Activated T-helper 1 cell treated with anti-CD3 and anti-CD28 coated beads, Interleukin-12 subunit alpha, Interleukin-12 subunit beta, Interleukin-2, Interleukin-4 antibody, amounts not matched to agents 30 ng/mL and 10 ng/mL and 1 ng/mL, durations not matched to agents 14 hours and 24 hours and 36 hours (primary cell): Measurements from ENCODE around the gene PNLIPRP3. TPM values are rescaled to one million over a fixed set of nuclear protein-coding genes. Genes with fewer than 3 reads are reported as not detected.
"Not testable (repeated sequence)": the region's sequence is repeated elsewhere in the genome, so short reads cannot be mapped to it uniquely, and the experiment has no call there.

Experiments
- DNase-seq: peaks from one replicate; pipeline ENCODE4 v3.0.0; 2021; ENCODE audit warnings: low spot score
- H3K27ac Mint-ChIP-seq: one replicate; pipeline ENCODE4 v1.8.0; 2021; ENCODE audit warnings: mild to moderate bottlenecking, mixed read lengths
- H3K27me3 Mint-ChIP-seq: one replicate; pipeline ENCODE4 v1.8.0; 2022; ENCODE audit warnings: mild to moderate bottlenecking, moderate library complexity, mixed read lengths; ENCODE audit not compliant: insufficient read depth
- H3K36me3 Mint-ChIP-seq: one replicate; pipeline ENCODE4 v1.8.0; 2021; ENCODE audit warnings: low read depth, mixed read lengths
- H3K4me1 Mint-ChIP-seq: one replicate; pipeline ENCODE4 v1.8.0; 2021; ENCODE audit warnings: low read depth, mixed read lengths
- H3K4me3 Mint-ChIP-seq: one replicate; pipeline ENCODE4 v1.8.0; 2021; ENCODE audit warnings: mild to moderate bottlenecking, moderate library complexity, mixed read lengths
- H3K9me3 Mint-ChIP-seq: one replicate; pipeline ENCODE4 v1.8.0; 2021; ENCODE audit warnings: mixed read lengths
- intact Hi-C: fragments of 100-400 bp; cut with micrococcal nuclease; formaldehyde crosslinking; loops from one replicate; pipeline ENCODE4 v1.15.1; 2024
- total RNA-seq: library from RNA; stranded (reverse); gene quantifications from 2 replicates; pipeline ENCODE4 v1.2.3, GENCODE V29; 2022

The PNLIPRP3 gene
- not detected in 2 replicates for total RNA-seq

DNA sequence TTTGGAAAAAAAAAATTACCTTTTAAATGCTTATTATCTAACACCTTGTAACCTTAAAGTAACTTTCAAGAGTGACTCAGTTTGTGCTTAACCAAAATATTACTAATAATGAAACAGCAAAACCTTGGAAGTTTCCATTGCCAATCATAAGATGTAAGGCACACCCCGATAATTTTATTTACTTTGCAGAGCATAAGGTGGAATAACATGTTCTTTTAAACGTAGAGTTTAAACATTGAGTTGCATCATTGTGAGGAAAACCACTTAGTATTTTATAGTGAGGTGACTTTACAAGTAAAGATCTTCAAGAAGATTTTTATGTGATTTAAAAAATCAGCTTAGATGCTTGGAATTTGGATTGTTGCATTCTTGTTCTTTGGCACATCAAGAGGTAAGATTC is at the start of gene PNLIPRP3:
Gene PNLIPRP3, plus strand, starts transcription at position 177 of the 400 bp plus-strand sequence. Its CDS starts 166 bp downstream, at position 343.
- intact Hi-C loops: no loop called here
- H3K27ac Mint-ChIP-seq: no peak within 1 kb of the TSS
- DNase-seq: no peak
- H3K36me3 Mint-ChIP-seq: no peaks in the 10 kb centered on the region
- H3K9me3 Mint-ChIP-seq: no peaks in the 10 kb centered on the region
- H3K4me1 Mint-ChIP-seq: no peaks in the 10 kb centered on the region
- no peaks in the 10 kb centered on the region for H3K27me3 Mint-ChIP-seq
- no peak within 1 kb of the TSS for H3K4me3 Mint-ChIP-seq

DNA sequence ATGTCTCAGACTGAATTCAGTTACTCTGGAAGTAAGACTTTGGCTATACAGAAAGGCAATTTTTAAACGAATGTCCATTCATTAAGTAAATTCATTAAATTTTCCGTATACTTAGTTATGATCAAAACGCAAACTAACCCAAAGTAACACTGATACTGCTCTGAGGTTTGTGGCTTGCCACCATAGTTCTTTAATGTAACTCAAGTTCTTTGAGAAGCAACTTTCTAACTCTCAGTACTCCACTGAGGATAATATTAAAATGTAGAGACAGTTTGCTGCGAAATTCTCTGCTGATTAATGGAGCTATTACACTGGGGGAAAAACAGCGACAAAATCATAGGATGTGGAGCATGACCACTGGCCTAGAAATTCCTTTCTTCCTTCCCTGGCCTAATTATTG is 45.4 kb upstream of the PNLIPRP3 start:
- Mint-ChIP-seq H3K4me1 (no peaks in the 10 kb centered on the region), H3K27me3 (no peaks in the 10 kb centered on the region), H3K4me3 (no peak overlapping the region), H3K36me3 (no peaks in the 10 kb centered on the region), H3K9me3 (no peaks in the 10 kb centered on the region), H3K27ac (no peak overlapping the region)
- DNase-seq: no peak
- intact Hi-C loops: loop anchor here (10.0 kb wide), 1 partner anchor 1237 kb away; no protein-coding TSS in a partner anchor

DNA sequence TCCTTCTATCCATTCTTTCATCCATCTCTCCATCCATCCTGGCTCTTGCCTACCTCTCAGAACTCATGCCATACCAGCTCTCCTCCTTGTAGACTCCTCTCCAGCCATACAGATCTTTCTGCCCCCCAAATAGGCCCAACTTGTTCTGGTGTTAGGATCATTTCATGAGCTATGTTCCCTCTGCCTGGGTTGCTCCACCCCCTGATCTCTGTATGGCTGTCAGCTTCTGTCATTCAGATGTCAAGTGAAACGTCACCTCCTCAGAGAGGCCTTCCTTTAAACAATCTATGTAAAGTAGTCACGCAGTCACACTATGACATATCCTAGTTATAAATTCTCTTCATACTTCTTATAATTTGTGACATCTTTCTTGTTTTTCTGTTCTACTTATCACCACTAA is 42.3 kb upstream of the PNLIPRP3 start:
- no peak for DNase-seq
- intact Hi-C loops: loop anchor here (5.0 to 10.0 kb wide), 2 partner anchors 588 to 1241 kb away; no protein-coding TSS in a partner anchor
- Mint-ChIP-seq H3K27me3 (no peaks in the 10 kb centered on the region), H3K36me3 (no peaks in the 10 kb centered on the region), H3K4me1 (no peaks in the 10 kb centered on the region), H3K9me3 (no peaks in the 10 kb centered on the region), H3K27ac (no peak overlapping the region), H3K4me3 (no peak overlapping the region)

GRCh38 chr10:116385994-116386809 is 41.4 kb upstream of the PNLIPRP3 start:
- H3K4me3 Mint-ChIP-seq: no peak overlapping the region
- H3K36me3 Mint-ChIP-seq: no peaks in the 10 kb centered on the region
- no peaks in the 10 kb centered on the region for H3K4me1 Mint-ChIP-seq
- intact Hi-C loops: loop anchor here (5.0 to 10.0 kb wide), 2 partner anchors 589 to 1241 kb away; no protein-coding TSS in a partner anchor
- DNase-seq: no peak
- H3K9me3 Mint-ChIP-seq: no peaks in the 10 kb centered on the region
- no peak overlapping the region for H3K27ac Mint-ChIP-seq
- H3K27me3 Mint-ChIP-seq: no peaks in the 10 kb centered on the region

DNA sequence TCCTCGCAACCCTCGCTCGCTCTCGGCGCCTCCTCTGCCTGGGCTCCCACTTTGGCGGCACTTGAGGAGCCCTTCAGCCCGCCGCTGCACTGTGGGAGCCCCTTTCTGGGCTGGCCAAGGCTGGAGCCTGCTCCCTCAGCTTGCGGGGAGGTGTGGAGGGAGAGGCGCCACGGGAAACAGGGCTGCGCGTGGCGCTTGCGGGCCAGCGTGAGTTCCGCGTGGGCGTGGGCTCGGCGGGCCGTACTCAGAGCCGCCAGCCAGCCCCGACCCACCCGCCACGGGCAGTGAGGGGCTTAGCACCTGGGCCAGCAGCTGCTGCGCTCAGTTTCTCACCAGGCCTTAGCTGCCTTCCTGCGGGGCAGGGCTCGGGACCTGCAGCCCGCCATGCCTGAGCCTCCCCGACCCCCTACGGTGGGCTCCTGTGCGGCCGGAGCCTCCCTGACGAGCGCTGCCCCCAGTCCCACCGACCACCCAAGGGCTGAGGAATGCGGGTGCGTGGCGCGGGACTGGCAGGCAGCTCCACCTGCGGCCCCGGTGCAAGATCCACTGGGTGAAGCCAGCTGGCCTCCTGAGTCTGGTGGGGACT is 34.3 kb upstream of the PNLIPRP3 start:
- H3K36me3 Mint-ChIP-seq, H3K27me3 Mint-ChIP-seq, DNase-seq, H3K9me3 Mint-ChIP-seq, H3K4me3 Mint-ChIP-seq, H3K27ac Mint-ChIP-seq, intact Hi-C loops, H3K4me1 Mint-ChIP-seq: not testable (repeated sequence)

DNA sequence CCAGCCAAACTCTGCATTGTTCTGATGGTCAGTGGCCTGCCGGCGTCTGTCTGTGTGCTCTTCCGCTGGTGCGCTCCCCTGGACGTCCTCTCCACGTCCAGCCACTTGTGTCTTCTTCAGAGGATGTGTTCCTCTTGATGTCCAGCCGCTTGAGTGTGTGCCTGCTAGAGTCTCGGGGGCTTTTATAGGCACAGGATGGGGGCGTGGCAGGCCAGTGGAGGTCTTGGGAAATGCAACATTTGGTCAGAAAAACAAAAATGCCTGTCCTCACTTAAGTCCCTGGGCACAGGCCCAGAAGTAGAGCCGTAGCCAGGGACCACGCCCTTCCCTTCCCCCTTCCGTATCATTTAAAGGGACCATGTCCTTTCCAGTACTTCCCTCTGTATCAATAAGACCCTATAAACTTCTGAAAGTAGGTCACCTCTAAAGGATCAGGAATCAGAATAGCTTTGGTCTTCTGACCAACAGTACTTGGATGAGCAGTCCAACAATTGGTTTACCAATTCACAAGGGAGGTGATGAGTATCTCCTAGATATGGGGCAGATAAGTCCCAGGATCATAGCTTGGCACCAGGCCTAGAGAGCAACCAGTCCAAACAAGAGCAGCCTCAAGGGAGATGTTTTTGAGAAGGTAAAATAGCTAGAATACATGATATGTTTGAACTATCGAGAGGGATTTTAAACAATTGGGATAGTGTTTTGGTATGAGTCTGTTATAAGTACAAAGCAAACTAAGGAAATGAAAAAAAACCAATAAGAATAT is 32.2 kb upstream of the PNLIPRP3 start:
- no peak overlapping the region for H3K27ac Mint-ChIP-seq
- no peaks in the 10 kb centered on the region for H3K4me1 Mint-ChIP-seq
- H3K27me3 Mint-ChIP-seq: no peaks in the 10 kb centered on the region
- H3K9me3 Mint-ChIP-seq: no peaks in the 10 kb centered on the region
- H3K36me3 Mint-ChIP-seq: no peaks in the 10 kb centered on the region
- H3K4me3 Mint-ChIP-seq: no peak overlapping the region
- intact Hi-C loops: no loop called here
- no peak for DNase-seq

DNA sequence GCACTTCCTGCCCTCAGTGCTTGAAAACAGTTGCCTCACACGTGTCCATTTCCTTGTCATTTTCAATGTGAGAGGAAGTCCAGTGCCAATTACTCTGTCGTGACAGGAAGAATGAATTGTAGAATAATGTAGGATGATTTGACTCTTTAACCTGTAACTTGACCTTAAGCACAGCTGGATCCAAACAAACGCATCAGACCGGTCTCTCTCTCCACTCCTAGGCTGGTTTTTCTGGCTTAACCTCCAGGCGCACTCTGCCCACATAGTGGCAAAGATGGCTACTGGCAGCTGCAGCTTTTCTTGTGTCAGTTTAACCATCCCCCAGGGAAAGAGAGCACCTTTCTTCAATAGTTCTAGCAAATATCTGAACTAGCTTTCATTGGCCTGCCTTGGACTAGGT is 29.4 kb upstream of the PNLIPRP3 start:
- Mint-ChIP-seq H3K9me3 (no peaks in the 10 kb centered on the region), H3K27me3 (no peaks in the 10 kb centered on the region), H3K4me3 (no peak overlapping the region), H3K36me3 (no peaks in the 10 kb centered on the region), H3K27ac (no peak overlapping the region), H3K4me1 (no peaks in the 10 kb centered on the region)
- intact Hi-C loops: no loop called here
- no peak for DNase-seq

DNA sequence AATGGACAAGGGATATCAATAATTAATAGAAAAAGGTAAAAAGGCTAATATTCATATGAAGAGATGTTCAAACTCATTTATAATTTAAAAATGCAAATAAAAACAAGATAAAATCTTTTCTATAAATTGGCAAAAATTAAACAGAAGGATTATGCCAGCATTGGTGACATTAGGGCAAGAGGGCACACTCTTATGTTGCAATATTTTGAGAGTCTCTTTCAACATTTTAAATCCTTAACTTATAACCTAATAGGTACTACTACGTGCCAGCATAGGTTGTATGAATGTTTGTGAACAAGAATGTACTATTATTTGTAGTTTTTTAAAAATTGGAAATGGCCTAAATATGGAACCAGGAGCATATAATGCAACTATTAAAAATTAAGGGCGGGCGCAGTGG is 24.8 kb upstream of the PNLIPRP3 start:
- Mint-ChIP-seq H3K4me1 (no peaks in the 10 kb centered on the region), H3K36me3 (no peaks in the 10 kb centered on the region), H3K27ac (no peak overlapping the region), H3K4me3 (no peak overlapping the region), H3K9me3 (no peaks in the 10 kb centered on the region), H3K27me3 (peaks cover 3% of the 10 kb centered on the region)
- intact Hi-C loops: no loop called here
- DNase-seq: no peak

DNA sequence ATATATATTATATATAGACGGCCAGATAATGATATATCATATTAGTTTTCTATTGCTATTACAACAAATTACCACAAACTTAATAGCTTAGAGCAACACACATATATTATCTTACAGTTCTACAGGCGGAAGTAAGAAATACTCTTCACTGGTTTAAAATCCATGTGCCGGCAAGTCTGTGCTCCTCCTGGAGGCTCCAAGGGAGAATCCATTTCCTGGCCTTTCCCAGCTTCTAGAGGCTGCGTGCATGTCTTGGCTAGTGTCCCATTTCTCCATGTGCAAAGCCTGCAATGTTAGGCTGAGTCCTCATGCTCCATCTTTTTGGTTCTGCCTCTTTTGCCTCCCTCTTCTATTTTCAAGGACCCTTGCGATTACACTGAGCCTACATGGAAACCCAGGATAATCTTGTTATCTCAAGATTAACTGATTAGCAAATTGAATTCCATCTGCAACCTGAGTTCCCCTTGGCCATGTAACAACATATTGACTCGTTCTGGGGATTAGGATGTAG is 23.9 kb upstream of the PNLIPRP3 start:
- H3K27me3 Mint-ChIP-seq: peaks cover 3% of the 10 kb centered on the region
- H3K4me1 Mint-ChIP-seq: no peaks in the 10 kb centered on the region
- H3K9me3 Mint-ChIP-seq: no peaks in the 10 kb centered on the region
- no peak for DNase-seq
- H3K4me3 Mint-ChIP-seq: no peak overlapping the region
- intact Hi-C loops: no loop called here
- H3K27ac Mint-ChIP-seq: no peak overlapping the region
- H3K36me3 Mint-ChIP-seq: no peaks in the 10 kb centered on the region

- Mint-ChIP-seq H3K9me3 (no peaks in the 10 kb centered on the region), H3K27ac (no peak overlapping the region), H3K4me1 (no peaks in the 10 kb centered on the region), H3K36me3 (no peaks in the 10 kb centered on the region), H3K4me3 (no peak overlapping the region), H3K27me3 (peaks cover 3% of the 10 kb centered on the region)
- no peak for DNase-seq
- intact Hi-C loops: no loop called here
These were observed 18.9 kb upstream of the PNLIPRP3 start for GRCh38 chr10:116408719-116409118.

DNA sequence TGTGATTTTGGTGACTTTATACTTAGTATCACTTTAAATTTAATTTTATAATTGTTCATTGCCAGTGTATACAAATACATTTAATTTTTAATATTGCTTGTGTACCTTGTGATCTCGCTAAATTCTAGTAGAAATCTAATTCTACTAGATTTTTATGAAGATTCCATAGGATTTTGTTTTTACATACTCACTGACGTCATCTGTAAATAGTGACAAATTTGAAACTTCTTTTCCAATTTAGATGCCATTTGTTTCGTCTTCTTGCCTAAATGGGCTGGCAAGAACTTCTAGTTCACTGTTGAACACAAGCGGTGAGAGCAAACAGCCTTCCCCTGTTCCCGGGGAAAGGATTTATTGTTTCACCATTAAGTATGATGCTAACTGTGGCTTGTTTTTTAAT is 17.3 kb upstream of the PNLIPRP3 start:
- intact Hi-C loops: no loop called here
- Mint-ChIP-seq H3K36me3 (no peaks in the 10 kb centered on the region), H3K27me3 (no peaks in the 10 kb centered on the region), H3K4me3 (no peak overlapping the region), H3K27ac (no peak overlapping the region), H3K4me1 (no peaks in the 10 kb centered on the region), H3K9me3 (no peaks in the 10 kb centered on the region)
- DNase-seq: no peak

DNA sequence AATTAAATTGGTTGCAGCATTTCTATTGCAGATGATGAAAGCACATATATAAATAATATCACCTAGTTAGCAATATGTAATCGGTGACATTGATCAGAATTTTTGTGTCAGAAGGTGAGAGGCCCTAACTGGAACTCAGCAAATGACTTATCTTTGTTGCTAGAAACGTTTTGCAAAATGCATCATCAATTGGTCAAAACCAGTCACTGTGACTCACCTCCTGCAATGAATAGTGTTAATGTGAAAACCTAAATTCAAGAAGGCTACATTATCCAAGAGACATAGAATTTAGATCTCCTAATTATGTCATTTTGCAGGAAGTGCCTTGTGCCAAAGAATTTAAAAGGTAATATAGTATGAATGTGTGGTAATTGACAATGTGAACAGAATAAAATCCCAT is 9.8 kb upstream of the PNLIPRP3 start:
- no peaks in the 10 kb centered on the region for H3K4me1 Mint-ChIP-seq
- no peaks in the 10 kb centered on the region for H3K27me3 Mint-ChIP-seq
- no peaks in the 10 kb centered on the region for H3K9me3 Mint-ChIP-seq
- DNase-seq: no peak
- intact Hi-C loops: no loop called here
- H3K27ac Mint-ChIP-seq: no peak overlapping the region
- H3K36me3 Mint-ChIP-seq: no peaks in the 10 kb centered on the region
- H3K4me3 Mint-ChIP-seq: no peak overlapping the region

DNA sequence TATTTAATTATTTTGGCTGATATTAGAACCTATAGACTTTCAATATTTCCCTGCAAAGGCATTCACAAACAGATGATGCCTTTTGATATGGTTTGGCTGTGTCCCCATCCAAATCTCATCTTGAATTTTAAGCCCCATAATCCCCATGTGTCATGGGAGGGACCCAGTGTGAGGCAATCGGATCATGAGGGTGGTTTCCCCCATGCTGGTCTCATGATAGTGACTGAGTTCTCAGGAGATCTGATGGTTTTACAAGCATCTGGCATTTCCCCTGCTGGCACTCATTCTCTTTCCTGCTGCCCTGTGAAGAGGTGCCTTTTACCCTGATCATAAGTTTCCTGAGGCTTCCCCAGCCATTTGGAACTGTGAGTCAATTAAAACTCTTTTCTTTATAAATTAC is 9.3 kb upstream of the PNLIPRP3 start:
- Mint-ChIP-seq H3K4me3 (no peak overlapping the region), H3K9me3 (no peaks in the 10 kb centered on the region), H3K27ac (no peak overlapping the region), H3K27me3 (no peaks in the 10 kb centered on the region), H3K4me1 (no peaks in the 10 kb centered on the region), H3K36me3 (no peaks in the 10 kb centered on the region)
- DNase-seq: no peak
- intact Hi-C loops: no loop called here
